ENCODE data around the gene PHRF1.

The PHRF1 gene

GRCh38 chr11:575996-576768, at the start of gene PHRF1:
Gene PHRF1, plus strand, starts transcription at chr11:576470. Its CDS starts 5,043 bp downstream, at chr11:581513.
- peak; percentile 81 for DNase-seq

GRCh38 chr11:528166-528814, 48.0 kb upstream of the PHRF1 start:
- DNase-seq, result no peak

DNA sequence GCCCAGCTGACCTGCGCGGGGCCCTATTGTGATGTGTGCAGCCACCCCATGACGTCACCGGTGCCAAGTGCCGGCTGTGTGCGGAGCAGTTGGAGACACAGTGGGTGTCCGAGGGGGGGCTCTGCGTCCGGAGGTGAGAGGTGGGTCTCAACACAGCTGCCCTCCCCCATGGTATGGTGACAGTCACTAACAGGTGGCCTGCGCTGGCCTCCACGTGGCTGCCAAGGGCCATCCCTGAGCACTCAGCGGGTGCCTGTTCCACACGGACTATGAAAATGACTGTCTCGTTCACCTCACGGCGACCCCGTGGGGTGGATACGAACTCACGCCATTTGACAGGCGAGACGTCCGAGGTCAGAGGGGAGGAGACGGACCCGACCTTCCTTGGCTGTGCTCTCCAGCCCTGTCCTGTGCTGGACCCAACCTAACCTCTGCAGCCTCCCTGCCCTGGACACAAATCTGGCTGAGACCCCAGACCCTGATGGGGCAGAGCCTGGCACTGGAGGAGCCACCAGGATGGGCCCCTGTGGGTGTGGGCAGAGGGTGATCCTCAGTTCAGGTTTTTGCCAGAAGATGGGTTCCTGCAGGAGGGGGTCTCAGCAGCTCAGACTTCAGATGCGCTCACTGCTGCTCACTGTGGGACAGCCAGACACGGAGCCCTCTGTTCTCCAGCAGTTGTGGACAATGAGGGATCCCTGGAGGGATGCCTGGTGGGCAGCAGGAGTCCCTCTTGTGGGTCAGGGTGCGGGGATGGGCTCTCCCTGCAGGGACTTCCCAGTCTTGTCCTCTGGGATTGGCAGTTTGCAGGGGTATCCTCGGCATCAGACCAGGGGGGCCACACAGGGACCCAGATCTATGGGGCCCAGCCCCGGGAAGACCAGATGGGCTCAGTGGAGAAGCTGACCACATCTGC, 47.2 kb upstream of the PHRF1 start:
- no peak for DNase-seq

- no peak for DNase-seq
These were observed 46.4 kb upstream of the PHRF1 start for GRCh38 chr11:529728-530411.

- DNase-seq, result no peak
These were observed 45.1 kb upstream of the PHRF1 start for GRCh38 chr11:530960-531831.

- no peak for DNase-seq
These were observed 44.2 kb upstream of the PHRF1 start for GRCh38 chr11:531919-532526.

DNA sequence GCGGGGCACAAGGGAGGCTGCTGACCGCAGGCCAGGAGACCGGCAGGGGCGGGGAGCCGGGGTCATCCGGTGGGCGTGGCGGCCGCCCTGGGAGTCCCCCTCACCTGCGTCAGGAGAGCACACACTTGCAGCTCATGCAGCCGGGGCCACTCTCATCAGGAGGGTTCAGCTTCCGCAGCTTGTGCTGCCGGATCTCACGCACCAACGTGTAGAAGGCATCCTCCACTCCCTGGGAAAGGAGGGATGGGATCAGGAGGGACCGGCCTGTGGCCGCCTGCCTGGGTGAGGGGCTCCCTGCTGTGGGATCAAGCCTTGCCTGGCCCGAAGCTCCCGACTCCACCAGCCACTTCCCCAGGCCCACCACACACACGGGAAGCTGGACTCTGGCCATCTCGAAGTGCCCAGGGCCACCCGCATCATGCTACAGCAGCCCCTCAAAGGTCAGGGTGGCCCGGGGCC, 43.7 kb upstream of the PHRF1 start:
- DNase-seq, result no peak

- no peak for DNase-seq
These were observed 43.2 kb upstream of the PHRF1 start for GRCh38 chr11:532986-533585.

GRCh38 chr11:533586-534395, 42.5 kb upstream of the PHRF1 start:
- no peak for DNase-seq

GRCh38 chr11:534396-535209, 41.7 kb upstream of the PHRF1 start:
- DNase-seq, result no peak

- DNase-seq, result no peak
These were observed 41.1 kb upstream of the PHRF1 start for GRCh38 chr11:535210-535518.

- peak; percentile 34 for DNase-seq
These were observed 40.5 kb upstream of the PHRF1 start, which contains the start of gene HRAS for GRCh38 chr11:535519-536454. Gene HRAS, minus strand, starts transcription at chr11:535576.

DNA sequence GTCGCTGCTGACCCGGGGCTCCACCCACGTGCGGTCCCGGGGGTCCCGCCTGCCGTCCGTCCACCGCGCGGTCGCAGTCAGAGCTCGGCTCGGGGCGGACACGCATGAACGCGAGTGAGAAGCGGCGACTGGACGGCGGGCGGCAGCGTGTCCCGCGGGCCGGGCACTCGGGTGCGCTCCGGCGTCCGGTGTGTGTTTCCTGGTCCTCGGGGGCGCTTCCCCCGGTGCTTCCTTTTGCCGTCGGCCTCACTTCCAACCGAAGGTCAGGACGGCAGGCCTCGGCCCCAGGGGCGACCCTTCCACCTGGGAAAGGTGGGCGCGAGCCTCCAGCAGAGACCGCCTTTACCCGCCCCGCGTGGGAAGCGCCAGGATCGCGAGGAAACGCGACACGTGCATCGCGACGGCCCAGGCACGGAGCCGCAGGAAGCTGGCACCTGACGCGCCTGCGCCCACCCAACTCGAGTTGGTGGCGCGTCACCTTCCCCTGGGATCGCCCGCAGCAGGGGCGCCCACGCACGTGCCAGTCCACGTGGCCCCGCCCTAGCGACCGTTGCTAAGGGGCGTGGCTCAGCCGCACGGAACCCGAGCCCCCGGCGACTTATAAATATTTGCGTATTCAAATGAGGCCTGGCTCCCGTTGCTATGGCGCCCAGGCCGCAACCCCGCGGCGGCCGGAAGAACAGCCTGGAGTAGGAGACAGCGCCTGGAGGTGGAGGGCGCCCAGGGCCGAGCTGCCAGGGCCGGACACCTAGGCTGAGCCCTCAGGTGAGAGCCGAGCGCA, 39.2 kb upstream of the PHRF1 start, which contains the start of gene LRRC56:
Gene LRRC56 (plus strand): TSS at position 687 of the 781 bp plus-strand sequence. CDS start 3,158 bp downstream, outside the sequence.
- DNase-seq, result peak; percentile 8

DNA sequence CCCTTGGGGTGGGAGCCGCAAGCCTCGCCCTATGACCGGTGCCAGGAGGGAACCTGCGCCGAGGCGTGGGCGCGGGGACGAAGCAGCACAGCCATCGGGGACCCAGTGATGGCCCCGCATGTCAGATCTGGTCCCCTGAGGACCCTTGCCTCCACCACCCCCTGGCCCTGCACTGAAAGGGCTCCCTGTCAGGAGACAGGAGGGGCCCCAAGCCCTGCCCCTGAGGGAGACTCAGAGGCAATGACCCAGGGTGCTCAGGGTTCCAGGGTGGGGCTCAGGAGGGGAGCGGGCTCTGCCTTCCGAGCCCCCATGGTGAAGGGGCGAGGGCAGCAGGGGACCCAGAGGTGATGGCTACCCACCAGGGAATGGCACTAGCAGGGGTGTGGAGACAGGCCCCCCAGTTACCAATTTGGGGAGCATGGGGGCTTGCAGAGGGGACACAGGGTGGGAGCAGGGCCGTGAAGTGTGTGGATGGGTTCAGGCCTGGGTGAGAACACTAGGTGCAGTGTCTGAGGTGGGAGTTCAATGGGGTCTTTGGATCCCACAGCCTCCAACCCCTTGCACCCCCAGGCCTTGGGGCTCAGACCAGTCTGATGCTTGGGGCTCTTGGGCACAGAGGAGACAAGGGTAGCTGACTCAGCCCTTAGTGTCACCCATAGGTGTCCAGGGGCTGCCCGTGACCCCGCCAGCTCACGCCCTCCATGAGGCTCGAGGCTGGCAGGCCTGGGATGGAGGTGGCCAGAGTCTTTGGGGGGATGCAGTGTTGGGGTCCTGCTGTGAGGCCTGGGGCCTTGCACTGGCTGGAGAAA, 38.4 kb upstream of the PHRF1 start:
- no peak for DNase-seq

DNA sequence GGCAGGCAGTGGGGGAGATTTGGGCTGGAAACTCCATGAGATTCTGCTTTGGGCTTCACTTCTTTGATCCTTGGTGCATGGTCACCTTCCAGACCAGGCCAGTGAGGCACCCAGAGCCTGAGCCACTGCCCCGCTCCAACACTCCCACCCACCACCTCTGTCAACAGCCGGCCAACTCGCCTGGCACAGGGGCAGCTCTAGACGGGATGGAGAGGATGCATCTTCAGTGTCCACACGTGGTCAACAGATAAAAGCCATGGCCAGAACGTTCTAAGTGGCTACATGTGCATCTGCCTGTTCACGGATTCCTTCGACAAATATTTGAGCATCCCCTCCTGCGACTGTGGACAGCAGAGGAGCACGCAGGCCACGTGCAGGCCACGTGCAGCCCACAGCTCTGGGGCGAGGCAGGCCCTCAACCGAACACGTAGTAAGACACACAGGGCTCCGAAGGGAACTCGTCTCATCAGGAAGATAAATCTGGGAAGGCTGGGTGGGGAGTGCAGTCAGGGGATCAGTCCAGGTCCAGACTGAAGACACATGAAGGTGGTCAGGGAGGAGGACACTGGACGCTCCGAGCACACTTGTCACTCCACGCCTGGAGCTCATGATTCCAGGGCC, 37.7 kb upstream of the PHRF1 start:
- no peak for DNase-seq

All from NCI-H187 treated with DMSO at 0.1 percent for 48 hours (cell line).